DND-41 (cell line): ENCODE data around the gene ACOX3.

Experiments
- CTCF ChIP-seq: IDR thresholded peaks from 2 replicates; pipeline ENCODE4 v1.5.1; 2012; ENCODE audit warnings: borderline replicate concordance, low read length, moderate library complexity, mild to moderate bottlenecking; ENCODE audit not compliant: poor library complexity, severe bottlenecking; ENCODE audit errors: extremely low read depth
- EZH2 ChIP-seq: IDR thresholded peaks from 3 replicates; pipeline ENCODE4 v1.6.1; 2012; ENCODE audit warnings: borderline replicate concordance, low read depth, mild to moderate bottlenecking, moderate library complexity, low read length, inconsistent platforms; ENCODE audit not compliant: severe bottlenecking

GRCh38 chr4:8366601-8367000, 73.9 kb downstream of the ACOX3 start:
- TF ChIP-seq CTCF: no peak
- TF ChIP-seq EZH2: no peak
